HCT116 (cell line): ENCODE data around the gene SAMMSON. TPM values are rescaled to one million over a fixed set of nuclear protein-coding genes. Genes with fewer than 3 reads are reported as not detected.

Experiments used
- ATAC-seq: fragments of 200-7000 bp; cut with Tn5 transposase; 2 replicates; pipeline ENCODE4 v1.9.1; 2020; ENCODE audit warnings: mild to moderate bottlenecking, moderate library complexity
- BruUV-seq: library from RNA; stranded (reverse); fragments of 400-500 nt; replicated peaks from 2 replicates; lab custom pipeline; 2021; lab: Mats Ljungman, UMichigan
- CTCF ChIA-PET: fragments of 300-600 bp; sonication (Branson Sonifier 250); formaldehyde crosslinking; loops from one replicate; lab custom pipeline; 2021; ENCODE audit warnings: antibody characterized with exemption; lab: Charles Lee
- POLR2A ChIA-PET: fragments of 300-600, 350-600 bp; sonication (Branson Sonifier 250); formaldehyde crosslinking; loops from one replicate; lab custom pipeline; 2021; ENCODE audit warnings: antibody characterized with exemption; lab: Charles Lee
- RAD21 ChIA-PET, 2 experiments: fragments of 300-600 bp; sonication (Branson Sonifier 250); formaldehyde crosslinking; loops; one replicate each; lab custom pipeline; 2023; ENCODE audit warnings: low total read pairs in 2 of 2; ENCODE audit not compliant: uncharacterized antibody in 2 of 2, unreplicated experiment in 2 of 2, low non-redundant PET in 1 of 2; lab: Charles Lee
- DNase-seq: peaks from one replicate; pipeline ENCODE4 v3.0.0-alpha.2; 2010; ENCODE audit warnings: low read depth, low spot score
- H2AFZ ChIP-seq: fragments of 200-600 bp; shearing (Covaris generic), sonication (generic); 2 replicates; pipeline ENCODE4 v1.6.1; 2017; ENCODE audit warnings: low read depth, mixed run types, mixed read lengths, antibody characterized with exemption, low read length; ENCODE audit not compliant: poor library complexity, severe bottlenecking
- H3K27ac ChIP-seq: 2 replicates; pipeline ENCODE4 v1.5.1; 2012; ENCODE audit warnings: low read depth, low read length
- H3K27me3 ChIP-seq: fragments of 200-600 bp; sonication (generic); 2 replicates; pipeline ENCODE4 v1.6.1; 2016; ENCODE audit warnings: mixed run types, low read length, mixed read lengths; ENCODE audit not compliant: insufficient read depth
- H3K36me3 ChIP-seq, 2 experiments: fragments of 200-500 bp in 1 of 2; fragments of 200-600 bp in 1 of 2; sonication (Bioruptor generic) in 1 of 2; sonication (generic) in 1 of 2; 2 replicates each; pipeline versions ENCODE4 v1.5.1 to v1.6.1; 2014 to 2016; ENCODE audit warnings: low read length in 2 of 2, inconsistent platforms in 1 of 2, mixed read lengths in 1 of 2, mixed run types in 1 of 2; ENCODE audit not compliant: insufficient read depth in 2 of 2, control insufficient read depth in 1 of 2
- H3K4me1 ChIP-seq, 2 experiments: fragments of 200-600 bp in 1 of 2; sonication (generic) in 1 of 2; 2 replicates each; pipeline versions ENCODE4 v1.5.1 to v1.6.1; 2012 to 2017; ENCODE audit warnings: low read length in 2 of 2, inconsistent platforms in 1 of 2, mild to moderate bottlenecking in 1 of 2, mixed read lengths in 1 of 2, mixed run types in 1 of 2, moderate library complexity in 1 of 2; ENCODE audit not compliant: insufficient read depth in 2 of 2, control insufficient read depth in 1 of 2
- H3K4me2 ChIP-seq: fragments of 200-600 bp; sonication (generic); 2 replicates; pipeline ENCODE4 v1.6.1; 2017; ENCODE audit warnings: mixed run types, low read length, mixed read lengths
- H3K4me3 ChIP-seq, 2 experiments: fragments of 200-600 bp in 1 of 2; sonication (generic) in 1 of 2; replicated peaks in 1 of 2; 2 replicates each; pipeline ENCODE4 v1.5.1; 2011 to 2016; ENCODE audit warnings: low read length in 2 of 2, control low read depth in 1 of 2, low read depth in 1 of 2, mild to moderate bottlenecking in 1 of 2, mixed read lengths in 1 of 2, mixed run types in 1 of 2
- H3K79me2 ChIP-seq: fragments of 200-600 bp; sonication (generic); 2 replicates; pipeline ENCODE4 v1.6.1; 2017; ENCODE audit warnings: mild to moderate bottlenecking, mixed run types, low read length, moderate library complexity, mixed read lengths; ENCODE audit not compliant: insufficient read depth
- H3K9ac ChIP-seq: fragments of 200-600 bp; sonication (generic); 2 replicates; pipeline ENCODE4 v1.6.1; 2016; ENCODE audit warnings: low read length, mixed read lengths
- H3K9me2 ChIP-seq: fragments of 200-600 bp; sonication (generic), shearing (Covaris generic); 2 replicates; pipeline ENCODE4 v1.6.1; 2017; ENCODE audit warnings: mixed run types, mild to moderate bottlenecking, moderate library complexity; ENCODE audit not compliant: insufficient read depth
- H3K9me3 ChIP-seq, 2 experiments: fragments of 200-500 bp in 1 of 2; fragments of 200-600 bp in 1 of 2; sonication (Bioruptor generic) in 1 of 2; sonication (generic) in 1 of 2; 2 replicates each; pipeline ENCODE4 v1.6.1; 2014 to 2017; ENCODE audit warnings: low read length in 2 of 2, mixed read lengths in 2 of 2, inconsistent platforms in 1 of 2, low read depth in 1 of 2, mild to moderate bottlenecking in 1 of 2, mixed run types in 1 of 2, moderate library complexity in 1 of 2; ENCODE audit not compliant: control insufficient read depth in 1 of 2, insufficient read depth in 1 of 2
- H4K20me1 ChIP-seq: fragments of 200-600 bp; sonication (generic), shearing (Covaris generic); 2 replicates; pipeline ENCODE4 v1.6.1; 2017; ENCODE audit warnings: mixed run types, mild to moderate bottlenecking, moderate library complexity; ENCODE audit not compliant: insufficient read depth
- ATF3 ChIP-seq: IDR thresholded peaks from 2 replicates; pipeline ENCODE4 v1.6.1; 2012
- CEBPB ChIP-seq: IDR thresholded peaks from 2 replicates; pipeline ENCODE4 v1.6.1; 2012; ENCODE audit warnings: low read depth
- ELF1 ChIP-seq: IDR thresholded peaks from 2 replicates; pipeline ENCODE4 v1.6.1; 2012; ENCODE audit warnings: low read depth, borderline replicate concordance
- EZH2 ChIP-seq: fragments of 200-600 bp; sonication (generic); IDR thresholded peaks from 2 replicates; pipeline ENCODE4 v1.6.1; 2017; ENCODE audit warnings: antibody characterized with exemption, mixed run types
- MAX ChIP-seq: IDR thresholded peaks from 2 replicates; pipeline ENCODE4 v1.6.1; 2012
- POLR2AphosphoS5 ChIP-seq: IDR thresholded peaks from 2 replicates; pipeline ENCODE4 v1.6.1; 2011; ENCODE audit warnings: mild to moderate bottlenecking, low read depth, low read length, moderate library complexity
- RAD21 ChIP-seq: IDR thresholded peaks from 2 replicates; pipeline ENCODE4 v1.6.1; 2012; ENCODE audit warnings: low read depth, mild to moderate bottlenecking
- SIN3A ChIP-seq: IDR thresholded peaks from 2 replicates; pipeline ENCODE4 v1.6.1; 2012; ENCODE audit warnings: low read depth
- SP1 ChIP-seq: IDR thresholded peaks from 2 replicates; pipeline ENCODE4 v1.6.1; 2012; ENCODE audit warnings: low read depth
- SRF ChIP-seq: IDR thresholded peaks from 2 replicates; pipeline ENCODE4 v1.6.1; 2012; ENCODE audit warnings: low read depth
- ZFX ChIP-seq: fragments of 450-650 bp; IDR thresholded peaks from 2 replicates; pipeline ENCODE4 v1.6.1; 2017
- ZNF274 ChIP-seq: fragments of 200-500 bp; sonication (Bioruptor generic); IDR thresholded peaks from 2 replicates; pipeline ENCODE4 v1.6.1; 2014; ENCODE audit warnings: mild to moderate bottlenecking, low read depth, low read length, inconsistent platforms
- intact Hi-C: fragments of 100-400 bp; cut with micrococcal nuclease; formaldehyde crosslinking; loops from 2 replicates; pipeline ENCODE4 v1.10.0; 2022
- total RNA-seq: library from RNA; stranded (reverse); gene quantifications from one replicate; pipeline ENCODE4 v1.2.1, GENCODE V29; 2021; ENCODE audit not compliant: unreplicated experiment

Gene SAMMSON
- total RNA-seq, 1 experiment from 2014 or later, result not detected

DNA sequence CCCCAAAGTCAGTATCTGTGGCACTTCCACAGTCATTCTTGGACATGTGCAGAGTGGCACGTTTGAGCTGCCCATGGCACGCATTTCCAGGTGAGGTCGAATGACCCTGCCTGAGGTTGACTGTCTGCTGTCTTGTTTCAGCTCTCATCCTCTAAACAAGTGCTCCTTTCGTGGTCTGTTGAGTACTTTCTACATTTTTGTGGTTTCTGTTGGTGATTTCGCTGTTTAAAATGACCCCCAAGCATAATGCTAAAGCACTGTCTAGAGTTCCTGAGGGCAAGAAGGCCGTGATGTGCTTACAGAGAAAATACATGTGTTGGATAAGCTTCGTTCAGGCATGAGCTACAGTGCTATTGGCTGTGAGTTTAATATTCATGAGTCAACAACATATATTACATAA is 40.0 kb upstream of the SAMMSON start:
- BruUV-seq, result no TSS peak
- Histone ChIP-seq H3K4me3 (no peak overlapping the region), H3K79me2 (no peaks in the 10 kb centered on the region), H3K9me2 (no peaks in the 10 kb centered on the region), H4K20me1 (no peaks in the 10 kb centered on the region), H3K9me3 (no peaks in the 10 kb centered on the region), H3K4me2 (no peak overlapping the region), H3K9ac (no peak overlapping the region), H3K27ac (no peak overlapping the region), H3K4me1 (no peaks in the 10 kb centered on the region), H2AFZ (no peak overlapping the region), H3K27me3 (no peaks in the 10 kb centered on the region), H3K36me3 (no peaks in the 10 kb centered on the region)
- RAD21 ChIA-PET, result no interaction called here
- no peak for TF ChIP-seq POLR2AphosphoS5
- no peak for TF ChIP-seq RAD21
- no peak for TF ChIP-seq ZFX
- no peak for TF ChIP-seq ATF3
- no peak for TF ChIP-seq CEBPB
- TF ChIP-seq SIN3A, result no peak
- no peak for TF ChIP-seq ELF1
- DNase-seq (no peak), ATAC-seq (no peak)
- CTCF ChIA-PET, result no interaction called here
- POLR2A ChIA-PET, result no interaction called here
- intact Hi-C loops, result no loop called here

DNA sequence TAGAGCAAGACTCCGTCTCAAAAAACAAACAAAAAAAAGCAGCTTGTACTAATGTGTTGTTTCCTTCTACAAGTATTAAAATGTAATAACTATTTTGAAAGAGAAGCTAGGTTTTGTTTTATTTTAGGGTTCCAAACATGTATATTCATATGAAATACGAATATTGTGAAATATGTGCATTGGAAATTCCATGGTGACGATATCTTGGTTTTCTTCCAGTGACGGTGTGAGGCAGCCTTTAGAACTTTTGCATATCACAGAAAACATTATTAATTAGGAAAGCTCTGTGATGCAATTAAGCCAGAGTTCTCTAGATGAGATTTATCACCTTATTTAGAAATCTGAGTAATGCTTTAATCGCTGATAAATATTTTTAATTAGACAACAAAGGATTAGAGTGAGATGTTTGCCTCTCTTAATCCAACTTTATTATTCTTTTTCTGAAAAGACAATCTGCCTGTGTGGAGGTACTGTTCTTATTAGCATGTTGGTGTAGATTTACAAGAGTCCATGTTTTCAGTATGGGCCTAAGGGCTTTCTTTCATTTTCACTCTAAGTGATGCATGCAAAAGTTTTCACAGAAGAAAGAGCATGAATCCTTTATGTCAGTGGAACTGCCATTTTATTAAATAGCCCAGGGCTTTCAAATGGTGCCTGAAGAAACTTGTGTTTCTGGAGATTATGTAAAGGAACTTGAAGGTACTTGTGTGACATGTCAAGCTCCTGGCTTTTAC is 37.7 kb upstream of the SAMMSON start:
- Histone ChIP-seq H4K20me1 (no peaks in the 10 kb centered on the region), H3K79me2 (no peaks in the 10 kb centered on the region), H3K4me2 (no peak overlapping the region), H3K27ac (no peak overlapping the region), H3K9ac (no peak overlapping the region), H3K9me3 (no peaks in the 10 kb centered on the region), H3K4me1 (no peaks in the 10 kb centered on the region), H3K27me3 (no peaks in the 10 kb centered on the region), H3K4me3 (no peak overlapping the region), H3K36me3 (no peaks in the 10 kb centered on the region), H2AFZ (no peak overlapping the region), H3K9me2 (no peaks in the 10 kb centered on the region)
- intact Hi-C loops, result no loop called here
- BruUV-seq, result no TSS peak
- POLR2A ChIA-PET, result interaction anchor here (0.6 kb wide), 1 partner anchor 742 kb away, joined by 3 read pairs; no protein-coding TSS in a partner anchor
- DNase-seq (no peak), ATAC-seq (no peak)
- RAD21 ChIA-PET, result no interaction called here
- TF ChIP-seq SP1 (no peak), ZNF274 (no peak), SIN3A (no peak), SRF (no peak), MAX (no peak), EZH2 (no peak), ZFX (no peak), ELF1 (no peak), RAD21 (no peak)
- CTCF ChIA-PET, result no interaction called here
